ENCODE data around the gene USP48. TPM values are rescaled to one million over a fixed set of nuclear protein-coding genes. Genes with fewer than 3 reads are reported as not detected.
"Not testable (repeated sequence)": the region's sequence is repeated elsewhere in the genome, so short reads cannot be mapped to it uniquely, and the experiment has no call there.

USP48 gene
- total RNA-seq, 1 donor from 2014 or later, result 55.3 TPM

DNA sequence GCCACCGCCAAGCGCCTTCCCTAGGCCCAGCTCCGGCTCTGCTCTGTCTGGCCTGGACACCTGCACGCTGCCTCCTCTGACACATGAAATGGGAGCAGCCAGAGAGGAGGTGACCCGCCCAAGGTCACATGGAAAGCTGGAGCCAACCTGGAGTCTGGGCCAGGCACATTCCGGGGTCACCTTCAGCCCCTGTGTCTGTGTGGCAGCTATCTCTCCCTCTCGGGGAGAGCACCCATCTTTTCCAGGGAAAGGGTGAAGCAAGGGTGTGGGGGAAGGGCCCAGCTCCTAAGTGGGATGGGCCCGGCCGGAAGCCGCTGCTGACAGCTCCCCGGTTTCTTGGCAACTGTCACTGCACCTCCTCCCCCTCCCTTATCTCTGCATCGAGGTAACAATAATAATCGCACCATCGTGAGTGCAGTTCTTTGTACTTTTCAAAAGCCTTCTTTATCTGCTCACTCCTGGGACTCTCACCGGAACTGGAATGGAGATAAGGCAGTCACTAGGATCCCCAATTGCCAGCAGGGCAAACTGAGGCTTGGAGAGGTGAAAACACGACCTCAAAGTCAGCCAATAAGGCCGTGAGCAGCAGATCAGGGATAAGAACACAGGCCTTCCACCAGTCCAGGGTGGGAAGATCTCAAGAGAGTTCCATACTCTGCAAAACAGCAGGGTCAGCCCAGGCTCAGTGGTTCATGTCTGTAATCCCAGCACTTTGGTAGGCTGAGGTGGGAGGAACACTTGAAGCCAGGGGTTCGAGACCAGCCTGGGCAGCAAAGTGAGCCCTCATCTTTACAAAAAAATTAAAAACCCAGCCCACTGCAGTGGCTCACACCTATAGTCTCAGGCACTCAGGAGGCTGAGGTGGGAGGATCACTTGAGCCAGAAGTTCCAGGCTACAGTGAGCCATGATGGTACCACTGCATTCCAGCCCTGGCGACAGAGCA, 150.7 kb downstream of the USP48 start:
- Histone ChIP-seq H3K9me3 (ENCODE audit: control insufficient read depth in 3 of 3, low read length in 3 of 3) (no peaks in the 10 kb centered on the region), H3K27me3 (ENCODE audit: control insufficient read depth in 3 of 3, insufficient read depth in 3 of 3, low read length in 3 of 3) (peaks cover 19 to 44% (median 43%) of the 10 kb centered on the region in 3 donors), H3K4me1 (ENCODE audit: control insufficient read depth in 3 of 3, insufficient read depth in 3 of 3, low read length in 3 of 3) (no peaks in the 10 kb centered on the region), H3K36me3 (ENCODE audit: control insufficient read depth in 3 of 3, insufficient read depth in 3 of 3, low read length in 3 of 3) (no peaks in the 10 kb centered on the region), H3K27ac (ENCODE audit: low read depth, low read length) (no peak overlapping the region), H3K9ac (ENCODE audit: low read depth in 1 of 3, low read length in 3 of 3) (no peak overlapping the region), H3K4me3 (ENCODE audit: low read length in 3 of 3) (no peak overlapping the region)

DNA sequence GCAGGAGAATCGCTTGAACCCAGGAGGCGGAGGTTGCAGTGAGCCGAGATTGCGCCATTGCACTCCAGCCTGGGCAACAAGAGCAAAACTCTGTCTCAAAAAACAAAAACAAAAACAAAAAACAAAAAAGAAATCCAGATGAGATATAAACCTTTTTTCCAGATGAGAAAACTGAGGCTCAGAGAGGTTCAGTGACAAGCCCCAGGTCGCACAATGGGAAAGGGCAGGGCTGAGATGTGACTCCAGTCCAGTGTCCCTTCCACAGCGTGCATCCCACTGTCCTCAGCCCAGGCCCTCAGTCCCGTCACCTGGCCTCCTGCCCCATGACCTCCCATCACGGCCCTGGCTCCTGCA, 151.4 kb downstream of the USP48 start:
- not testable (repeated sequence) for H3K4me3 ChIP-seq (ENCODE audit: low read length in 3 of 3); H3K27ac ChIP-seq (ENCODE audit: low read depth, low read length); H3K9me3 ChIP-seq (ENCODE audit: control insufficient read depth in 3 of 3, low read length in 3 of 3); H3K36me3 ChIP-seq (ENCODE audit: control insufficient read depth in 3 of 3, insufficient read depth in 3 of 3, low read length in 3 of 3); H3K4me1 ChIP-seq (ENCODE audit: control insufficient read depth in 3 of 3, insufficient read depth in 3 of 3, low read length in 3 of 3); H3K9ac ChIP-seq (ENCODE audit: low read depth in 1 of 3, low read length in 3 of 3)
- H3K27me3 ChIP-seq (ENCODE audit: control insufficient read depth in 3 of 3, insufficient read depth in 3 of 3, low read length in 3 of 3), result peaks cover 22 to 50% (median 48%) of the 10 kb centered on the region in 3 donors

- Histone ChIP-seq H3K4me3 (ENCODE audit: low read length in 3 of 3) (no peak overlapping the region), H3K27ac (ENCODE audit: low read depth, low read length) (no peak overlapping the region), H3K9me3 (ENCODE audit: control insufficient read depth in 3 of 3, low read length in 3 of 3) (no peaks in the 10 kb centered on the region), H3K9ac (ENCODE audit: low read depth in 1 of 3, low read length in 3 of 3) (no peak overlapping the region), H3K4me1 (ENCODE audit: control insufficient read depth in 3 of 3, insufficient read depth in 3 of 3, low read length in 3 of 3) (no peaks in the 10 kb centered on the region), H3K36me3 (ENCODE audit: control insufficient read depth in 3 of 3, insufficient read depth in 3 of 3, low read length in 3 of 3) (no peaks in the 10 kb centered on the region), H3K27me3 (ENCODE audit: control insufficient read depth in 3 of 3, insufficient read depth in 3 of 3, low read length in 3 of 3) (peaks cover 22 to 54% (median 48%) of the 10 kb centered on the region in 3 donors)
These were observed 152.2 kb downstream of the USP48 start for GRCh38 chr1:21630571-21631343.

GRCh38 chr1:21629971-21630370, 153.0 kb downstream of the USP48 start:
- Histone ChIP-seq H3K36me3 (ENCODE audit: control insufficient read depth in 3 of 3, insufficient read depth in 3 of 3, low read length in 3 of 3) (no peaks in the 10 kb centered on the region), H3K27ac (ENCODE audit: low read depth, low read length) (no peak overlapping the region), H3K4me3 (ENCODE audit: low read length in 3 of 3) (no peak overlapping the region), H3K9ac (ENCODE audit: low read depth in 1 of 3, low read length in 3 of 3) (no peak overlapping the region), H3K9me3 (ENCODE audit: control insufficient read depth in 3 of 3, low read length in 3 of 3) (no peaks in the 10 kb centered on the region), H3K4me1 (ENCODE audit: control insufficient read depth in 3 of 3, insufficient read depth in 3 of 3, low read length in 3 of 3) (no peaks in the 10 kb centered on the region), H3K27me3 (ENCODE audit: control insufficient read depth in 3 of 3, insufficient read depth in 3 of 3, low read length in 3 of 3) (peaks cover 21 to 50% (median 49%) of the 10 kb centered on the region in 3 donors)

GRCh38 chr1:21628798-21629393, 154.1 kb downstream of the USP48 start:
- no peaks in the 10 kb centered on the region for H3K36me3 ChIP-seq (ENCODE audit: control insufficient read depth in 3 of 3, insufficient read depth in 3 of 3, low read length in 3 of 3)
- H3K9ac ChIP-seq (ENCODE audit: low read depth in 1 of 3, low read length in 3 of 3), result no peak overlapping the region
- H3K9me3 ChIP-seq (ENCODE audit: control insufficient read depth in 3 of 3, low read length in 3 of 3), result no peaks in the 10 kb centered on the region
- no peak overlapping the region for H3K27ac ChIP-seq (ENCODE audit: low read depth, low read length)
- no peaks in the 10 kb centered on the region for H3K4me1 ChIP-seq (ENCODE audit: control insufficient read depth in 3 of 3, insufficient read depth in 3 of 3, low read length in 3 of 3)
- H3K4me3 ChIP-seq (ENCODE audit: low read length in 3 of 3), result no peak overlapping the region
- H3K27me3 ChIP-seq (ENCODE audit: control insufficient read depth in 3 of 3, insufficient read depth in 3 of 3, low read length in 3 of 3), result peaks cover 23 to 54% (median 50%) of the 10 kb centered on the region in 3 donors

Other genes starting within 250 kb of the USP48 start
- gene RAP1GAP, start 113.8 kb downstream of the USP48 start, total RNA-seq, result 1.0 TPM
- 0.52 TPM for gene LDLRAD2, start 29.1 kb upstream of the USP48 start, total RNA-seq
- gene HSPG2, start 154.2 kb upstream of the USP48 start, total RNA-seq, result 152 TPM
- gene CELA3B, start 193.9 kb upstream of the USP48 start, total RNA-seq, result not detected
- not detected for gene CELA3A, start 218.5 kb upstream of the USP48 start, total RNA-seq

Measured in skeletal muscle tissue (tissue), 4 donors.